ENCODE data around the gene MICAL3.

MICAL3 gene

DNA sequence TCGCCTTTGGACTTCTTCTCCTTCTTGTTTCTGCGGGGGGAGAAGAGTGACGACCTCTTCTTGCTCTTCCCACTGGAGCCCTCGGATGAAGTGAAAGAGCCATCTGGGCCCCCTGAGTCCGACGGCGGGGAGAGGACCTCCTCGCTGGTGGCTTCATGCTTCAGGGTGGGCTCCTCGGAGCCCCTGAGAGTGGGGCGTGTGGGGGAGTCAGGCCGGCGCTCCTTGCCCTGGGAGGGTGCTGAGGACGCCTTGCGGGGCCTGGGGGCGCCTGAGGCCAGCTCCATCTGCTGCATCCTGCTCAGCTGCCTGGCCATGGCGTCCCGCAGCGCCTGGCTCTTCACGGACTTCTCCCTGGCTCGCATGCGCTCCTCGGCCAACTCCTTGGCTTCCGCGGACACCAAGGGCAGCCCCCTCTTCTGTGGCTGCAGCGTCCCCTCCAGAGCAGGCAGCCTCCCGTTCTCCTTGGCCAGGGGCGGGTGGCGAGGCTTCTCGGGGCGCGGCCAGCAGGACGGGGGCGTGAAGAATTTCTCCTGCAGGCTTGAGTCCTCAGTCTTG, 206.8 kb downstream of the MICAL3 start:
- no peak for DNase-seq (ENCODE audit: low read depth, low spot score)

DNA sequence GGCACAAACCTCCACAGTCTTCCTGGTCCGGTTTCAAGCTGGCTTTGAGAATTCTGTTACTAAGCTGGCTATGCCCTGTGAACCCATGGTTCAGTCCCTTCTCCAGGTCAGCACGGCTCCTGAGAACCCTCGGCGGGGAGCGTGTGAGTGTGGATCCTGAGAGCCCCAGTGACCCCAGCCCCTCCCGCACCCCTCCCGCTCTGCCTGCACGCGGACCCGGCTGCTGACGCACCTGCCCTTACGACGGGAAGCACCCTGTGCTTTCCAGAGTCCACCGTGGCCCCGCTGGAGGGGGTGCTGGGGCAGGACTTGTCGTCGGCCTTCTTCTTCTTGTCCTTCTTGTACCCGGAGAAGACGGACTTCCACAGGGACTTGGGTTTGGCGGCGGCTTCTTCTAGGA, 207.3 kb downstream of the MICAL3 start:
- no peak for DNase-seq (ENCODE audit: low read depth, low spot score)

DNA sequence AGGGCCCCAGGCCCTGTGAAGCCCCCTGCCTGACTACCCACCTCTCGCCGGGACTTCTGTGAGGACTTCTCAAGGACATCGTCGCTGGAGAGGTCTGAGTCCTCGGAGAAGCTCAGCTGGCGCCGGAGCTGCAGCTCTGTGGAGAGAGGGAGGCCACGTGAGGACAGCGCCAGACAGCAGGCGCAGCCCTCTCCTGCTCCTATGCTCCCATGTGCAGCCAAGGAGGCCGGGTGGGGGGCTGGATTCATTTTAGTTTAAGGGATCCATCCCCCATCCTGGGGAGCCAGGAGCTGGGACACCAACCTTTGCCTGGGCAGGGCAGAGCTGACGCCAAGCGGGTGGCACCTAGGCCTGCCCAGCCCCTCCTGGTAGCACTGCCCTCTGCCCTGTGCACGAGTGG, 207.7 kb downstream of the MICAL3 start:
- no peak for DNase-seq (ENCODE audit: low read depth, low spot score)

DNA sequence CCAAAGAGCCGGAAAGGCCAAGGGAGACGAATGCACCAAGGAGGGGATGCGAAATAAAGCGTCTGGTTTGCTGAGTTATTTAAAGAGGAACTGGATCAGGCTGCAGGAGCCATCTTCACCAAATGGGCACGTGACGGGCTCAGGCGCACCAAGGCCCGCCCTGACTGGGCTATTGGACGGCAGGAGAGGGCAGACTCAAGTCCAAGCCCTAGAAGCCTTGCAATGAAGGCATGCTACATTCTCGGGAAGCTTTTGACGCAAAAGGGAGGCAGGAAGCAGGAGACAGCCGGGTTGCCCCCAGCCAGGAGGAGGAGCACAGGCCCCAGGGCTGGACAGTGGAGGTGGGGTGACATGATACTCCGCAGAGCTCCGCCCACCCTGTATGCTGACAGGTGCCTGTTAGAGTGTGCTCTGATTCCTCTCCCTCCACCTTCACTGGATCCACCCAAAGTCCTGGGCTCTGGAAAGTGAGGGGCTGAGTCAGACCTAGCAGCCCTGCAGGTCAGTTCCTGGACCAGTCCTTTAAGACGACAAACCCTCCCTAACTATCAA, 208.6 kb downstream of the MICAL3 start:
- no peak for DNase-seq (ENCODE audit: low read depth, low spot score)

DNA sequence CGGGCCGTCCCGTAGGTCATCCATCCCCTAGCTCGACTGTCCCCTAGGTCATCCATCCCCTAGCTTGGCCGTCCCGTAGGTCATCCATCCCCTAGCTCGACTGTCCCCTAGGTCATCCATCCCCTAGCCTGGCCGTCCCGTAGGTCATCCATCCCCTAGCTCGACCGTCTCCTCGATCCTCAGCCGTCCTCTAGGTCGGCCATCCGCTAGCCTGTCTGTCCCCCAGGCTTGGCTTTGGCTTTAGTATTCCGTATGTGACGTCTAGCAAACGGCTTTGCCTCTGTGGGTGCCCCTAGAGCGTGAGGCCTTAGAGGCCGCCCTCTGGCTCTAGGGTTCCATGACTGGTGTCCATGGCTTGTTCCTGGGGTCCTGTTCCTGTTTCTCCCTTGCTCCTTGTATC, 209.5 kb downstream of the MICAL3 start:
- no peak for DNase-seq (ENCODE audit: low read depth, low spot score)

DNA sequence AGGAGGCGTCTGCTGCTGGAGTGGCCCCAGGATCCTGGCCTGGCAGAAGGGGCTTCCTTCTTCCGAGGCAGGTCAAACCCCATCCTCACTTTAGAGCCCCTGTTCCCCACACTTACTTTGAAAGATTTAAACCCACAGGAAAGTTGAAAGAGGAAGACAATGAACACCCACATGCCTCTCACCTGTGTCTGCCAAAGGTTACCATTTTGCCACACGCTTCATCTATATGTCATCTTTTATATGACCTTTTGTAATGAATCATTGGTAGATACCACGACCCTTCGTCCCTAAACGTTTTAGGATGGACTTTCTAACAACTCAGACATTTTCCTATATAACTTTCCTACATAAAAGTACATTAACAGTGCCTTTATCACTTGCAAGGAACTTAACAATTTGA, 210.3 kb downstream of the MICAL3 start:
- no peak for DNase-seq (ENCODE audit: low read depth, low spot score)

DNA sequence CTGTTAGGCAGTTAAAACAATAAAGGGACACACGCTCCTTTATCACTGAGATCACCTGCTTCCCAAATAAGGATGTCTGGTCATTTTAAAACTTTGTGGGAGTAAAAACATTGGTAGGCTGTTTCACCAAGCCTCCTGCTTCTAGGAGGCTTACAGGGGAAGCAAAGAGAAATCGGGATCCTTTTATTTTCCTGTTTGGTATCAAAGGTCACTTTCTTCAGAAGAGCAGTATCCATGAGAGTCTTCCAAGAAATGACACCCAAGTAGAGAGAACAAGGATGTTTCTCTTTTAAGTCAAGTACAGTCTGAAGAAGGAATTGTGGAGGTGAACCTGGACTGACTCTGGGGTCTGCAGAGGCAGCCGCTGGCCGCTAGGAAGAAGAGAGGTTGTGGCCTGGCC, 213.2 kb downstream of the MICAL3 start:
- no peak for DNase-seq (ENCODE audit: low read depth, low spot score)

DNA sequence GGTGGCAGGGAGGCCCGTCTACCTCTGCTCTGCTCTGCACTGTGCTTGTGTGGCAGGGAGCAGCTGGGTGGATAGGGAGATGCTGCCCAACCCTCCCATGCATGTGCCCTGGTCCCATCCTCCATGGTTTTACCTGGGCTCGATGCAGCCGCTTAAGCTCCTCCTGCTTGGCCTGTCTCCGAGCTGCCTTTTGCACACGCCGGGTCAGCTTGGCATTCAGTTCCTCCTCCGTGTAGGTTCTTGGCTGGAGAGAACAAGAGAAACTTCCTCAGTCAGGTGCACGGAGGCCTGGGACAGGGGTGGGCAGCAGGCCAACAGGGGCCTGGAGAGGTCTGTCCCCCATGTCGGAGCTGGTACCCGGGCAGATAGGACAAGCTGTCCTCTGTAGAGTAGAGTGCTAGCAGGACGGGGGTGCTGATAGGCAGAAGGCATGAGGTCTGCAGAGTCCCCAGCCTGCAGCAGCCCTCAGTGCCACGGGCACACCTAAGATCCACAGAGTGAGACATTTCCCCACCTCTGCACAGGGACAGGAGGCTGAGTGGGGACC, 213.7 kb downstream of the MICAL3 start:
- no peak for DNase-seq (ENCODE audit: low read depth, low spot score)

DNA sequence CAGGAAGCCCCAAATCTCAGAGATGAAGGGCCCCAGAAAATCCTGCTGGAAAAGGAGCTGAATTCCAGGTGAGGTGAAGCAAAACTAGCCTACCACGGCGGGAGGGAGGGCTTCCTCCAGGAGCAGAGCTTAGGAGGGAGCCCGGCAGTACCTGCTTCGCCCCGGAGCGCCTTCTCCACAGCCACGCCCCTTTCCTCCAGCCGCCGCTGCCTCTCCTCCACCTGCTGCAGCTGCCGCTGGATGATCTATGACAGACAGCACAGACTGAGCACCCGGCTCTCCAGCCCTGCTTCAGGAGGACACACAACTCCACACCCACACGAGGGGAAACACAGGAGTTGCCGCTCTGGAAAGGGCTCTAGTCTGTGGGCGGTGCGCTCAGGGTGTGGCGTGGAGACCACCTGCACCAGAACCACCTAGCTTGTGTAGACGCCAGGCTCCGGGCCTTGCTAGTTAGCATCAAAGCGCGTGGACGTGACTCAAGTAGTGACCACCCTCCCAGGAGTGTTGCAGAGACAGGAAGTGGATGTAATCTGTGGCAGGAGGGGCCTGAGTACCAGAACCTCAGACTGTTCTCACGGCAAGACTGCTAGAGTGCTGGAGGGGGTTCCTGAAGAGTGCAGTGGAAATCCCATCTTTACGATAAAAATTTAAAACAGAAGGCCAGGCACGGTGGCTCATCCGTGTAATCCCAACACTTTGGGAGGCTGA, 215.5 kb downstream of the MICAL3 start:
- DNase-seq (ENCODE audit: low read depth, low spot score) = no peak

DNA sequence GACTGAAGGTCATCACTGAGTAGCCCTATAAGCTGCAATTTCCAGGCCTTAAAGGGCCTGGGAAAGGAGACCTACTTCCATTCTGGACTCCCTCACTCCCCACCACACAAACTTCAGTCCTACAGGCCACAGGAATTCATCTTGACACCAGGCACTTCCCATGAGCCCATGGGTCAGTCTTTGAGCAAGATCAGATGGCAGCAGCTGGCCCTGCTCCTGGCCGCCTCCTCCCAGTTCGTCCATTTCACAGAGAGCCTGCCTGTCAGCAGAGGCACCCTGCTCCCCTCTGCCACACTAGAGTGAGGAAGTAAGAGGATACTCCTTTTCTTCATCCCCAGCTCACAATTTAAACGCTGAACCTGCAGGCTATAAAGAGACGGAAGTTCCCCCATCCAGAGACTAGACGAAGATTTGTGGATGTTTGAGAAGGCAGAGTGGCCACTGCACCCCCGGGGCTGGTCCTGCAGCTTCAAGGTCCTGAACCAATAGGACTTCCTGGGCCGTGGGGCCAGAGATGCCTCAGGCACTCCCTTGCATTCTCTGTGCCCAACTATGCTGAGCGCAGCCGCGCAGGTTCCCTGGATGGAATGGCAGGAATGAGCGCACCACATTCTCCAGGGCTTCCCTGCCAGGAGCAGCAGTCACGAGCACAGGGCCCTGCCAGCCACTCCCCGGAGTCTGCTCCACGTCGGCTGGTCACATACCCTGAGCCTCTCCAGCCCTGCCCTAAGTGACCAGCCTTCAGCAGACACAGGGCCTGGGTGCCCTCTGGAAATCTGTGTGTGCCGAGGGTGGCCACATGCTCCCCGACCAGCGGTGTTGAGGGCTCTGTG, 216.6 kb downstream of the MICAL3 start:
- no peak for DNase-seq (ENCODE audit: low read depth, low spot score)

DNA sequence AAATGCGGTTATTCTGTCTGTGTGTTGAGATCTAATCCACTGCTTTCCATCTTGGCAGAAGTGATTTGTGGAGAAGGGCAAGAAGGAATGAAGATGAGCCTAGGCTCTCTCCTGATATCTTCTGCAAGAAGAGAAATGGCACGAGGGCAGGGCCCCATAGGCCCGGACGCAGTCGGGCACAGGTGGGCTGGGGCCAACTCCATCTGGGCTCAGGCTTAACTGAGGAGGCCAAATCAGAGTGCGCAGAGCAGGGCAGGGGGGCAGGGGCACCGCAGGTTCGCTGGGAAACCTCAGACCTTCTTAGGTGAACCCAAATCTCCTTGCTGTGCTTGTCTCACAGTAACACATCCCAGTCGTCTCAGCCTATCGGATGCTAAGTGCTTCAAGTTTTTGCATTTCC, 217.3 kb downstream of the MICAL3 start:
- DNase-seq (ENCODE audit: low read depth, low spot score) = no peak

DNA sequence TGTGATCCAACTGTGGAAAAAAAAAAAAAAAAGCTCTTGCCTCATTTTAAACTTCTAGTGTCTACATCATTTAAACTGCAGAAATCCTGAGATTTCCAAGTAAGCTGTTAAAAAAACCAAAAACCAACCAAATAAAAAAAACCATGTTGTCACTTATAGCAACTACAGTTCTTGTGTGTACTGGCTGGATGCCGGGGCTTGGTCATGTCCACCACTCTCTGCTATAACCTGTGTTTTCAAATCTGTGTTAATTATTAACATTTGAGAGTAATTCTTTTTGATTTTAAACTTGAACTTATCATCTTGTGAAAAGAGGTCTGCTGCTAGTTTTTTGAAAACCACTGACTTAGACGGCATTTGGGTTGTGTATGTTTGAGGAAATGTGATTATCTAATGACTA, 217.9 kb downstream of the MICAL3 start:
- no peak for DNase-seq (ENCODE audit: low read depth, low spot score)

DNA sequence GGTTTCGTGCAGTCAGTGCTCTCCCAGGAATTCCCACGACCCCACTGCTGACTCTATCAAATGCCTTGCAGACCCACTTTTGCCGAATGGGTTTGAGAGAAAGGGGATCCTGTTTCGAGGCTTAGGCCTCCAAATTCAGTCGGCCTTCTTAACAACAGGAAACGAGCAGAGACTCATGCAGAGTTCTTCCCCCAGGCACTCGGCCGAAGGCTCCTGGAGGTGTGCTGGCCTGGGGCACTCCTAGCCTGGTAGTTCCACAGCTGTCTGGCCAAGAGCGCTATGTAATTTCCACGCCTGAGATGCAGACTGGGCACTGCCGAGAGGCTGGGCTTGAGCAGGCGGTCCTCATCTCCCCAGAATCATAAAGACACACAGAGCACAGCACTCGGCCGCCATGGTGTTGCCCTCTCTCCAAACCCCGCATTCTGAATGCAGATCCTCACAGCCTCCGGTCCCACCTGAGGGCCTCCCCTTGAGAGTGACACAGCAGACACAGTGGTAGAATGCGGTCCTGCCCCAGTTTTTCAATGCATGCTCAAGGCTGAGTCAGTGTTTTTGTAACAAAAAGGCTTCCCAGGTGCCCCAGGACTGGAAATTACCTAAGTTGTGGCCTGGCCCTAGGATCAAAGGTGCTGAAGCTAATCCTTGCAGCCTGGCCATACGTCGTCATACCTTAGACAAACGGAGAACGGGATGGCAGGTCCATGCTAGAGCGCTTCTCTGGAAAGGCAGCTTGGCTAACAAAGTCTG, 219.9 kb downstream of the MICAL3 start:
- no peak for DNase-seq (ENCODE audit: low read depth, low spot score)

DNA sequence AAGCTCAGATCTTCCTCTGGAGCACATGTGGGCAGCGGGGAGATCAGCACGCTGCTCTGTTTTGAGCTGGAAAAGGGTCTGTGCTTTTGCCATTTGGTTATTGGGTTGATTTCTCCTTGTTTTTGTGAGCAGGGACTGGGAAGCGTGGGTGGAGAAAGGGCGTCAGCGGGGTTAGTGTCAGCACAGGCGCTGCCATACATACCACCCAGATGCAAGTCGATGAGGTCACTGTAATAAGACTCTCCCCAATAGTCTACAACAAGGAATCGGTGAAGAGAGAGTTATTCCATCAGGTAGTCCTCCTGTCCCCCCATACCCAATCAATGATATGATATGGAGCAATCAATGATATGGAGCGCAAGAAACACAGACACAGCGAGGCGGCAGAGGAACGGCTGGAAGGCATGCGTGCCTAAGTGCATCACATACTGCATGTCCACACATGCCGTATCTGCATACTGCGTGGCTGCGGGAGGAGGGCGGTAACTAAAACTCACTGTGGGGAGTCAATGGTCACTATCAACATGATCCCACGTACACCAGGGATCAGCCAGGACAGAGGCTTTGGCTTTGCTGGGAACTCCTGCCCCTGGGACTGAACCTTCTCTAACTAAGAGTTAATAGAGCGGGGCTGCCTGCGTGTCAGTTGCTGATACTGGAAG, 220.6 kb downstream of the MICAL3 start:
- DNase-seq (ENCODE audit: low read depth, low spot score) = no peak

DNA sequence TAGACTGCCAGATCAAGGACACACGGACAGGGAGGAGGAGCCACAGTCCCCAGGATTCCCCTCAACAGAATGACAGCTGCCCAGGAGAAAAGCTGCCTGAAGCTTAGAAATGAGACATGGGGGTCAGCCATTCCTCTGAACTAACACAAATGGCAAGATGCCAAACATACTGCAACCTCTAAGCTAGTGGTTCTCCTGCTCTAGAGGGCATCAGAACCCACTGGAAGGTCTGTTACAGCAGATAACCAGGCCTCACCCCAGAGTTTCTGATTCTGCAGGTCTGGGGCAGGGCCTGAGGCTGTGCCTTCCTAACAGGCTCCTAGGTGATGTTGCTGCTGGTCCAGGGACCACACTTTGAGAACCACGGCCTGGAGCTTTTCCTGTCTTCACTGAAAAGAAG, 221.5 kb downstream of the MICAL3 start:
- DNase-seq (ENCODE audit: low read depth, low spot score) = no peak

DNA sequence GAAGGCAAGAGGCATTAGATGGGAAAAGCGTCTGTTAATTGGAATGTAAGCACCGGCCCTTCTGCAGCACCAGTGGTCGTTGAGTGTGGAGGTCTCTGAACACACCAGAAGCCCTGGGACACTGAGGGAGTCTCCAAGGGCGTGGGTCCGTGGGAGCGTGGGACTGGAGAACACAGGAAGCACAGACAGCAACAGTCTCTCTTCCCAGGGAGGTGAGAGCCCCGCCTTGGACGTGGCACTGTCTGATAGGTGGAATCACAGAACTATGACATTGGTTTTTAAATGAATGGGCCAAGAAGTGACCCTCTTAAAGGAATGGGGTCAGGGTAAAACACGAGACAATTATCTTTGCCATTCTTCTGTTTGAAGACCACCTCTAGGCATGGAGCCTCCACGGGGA, 221.9 kb downstream of the MICAL3 start:
- DNase-seq (ENCODE audit: low read depth, low spot score) = no peak

DNA sequence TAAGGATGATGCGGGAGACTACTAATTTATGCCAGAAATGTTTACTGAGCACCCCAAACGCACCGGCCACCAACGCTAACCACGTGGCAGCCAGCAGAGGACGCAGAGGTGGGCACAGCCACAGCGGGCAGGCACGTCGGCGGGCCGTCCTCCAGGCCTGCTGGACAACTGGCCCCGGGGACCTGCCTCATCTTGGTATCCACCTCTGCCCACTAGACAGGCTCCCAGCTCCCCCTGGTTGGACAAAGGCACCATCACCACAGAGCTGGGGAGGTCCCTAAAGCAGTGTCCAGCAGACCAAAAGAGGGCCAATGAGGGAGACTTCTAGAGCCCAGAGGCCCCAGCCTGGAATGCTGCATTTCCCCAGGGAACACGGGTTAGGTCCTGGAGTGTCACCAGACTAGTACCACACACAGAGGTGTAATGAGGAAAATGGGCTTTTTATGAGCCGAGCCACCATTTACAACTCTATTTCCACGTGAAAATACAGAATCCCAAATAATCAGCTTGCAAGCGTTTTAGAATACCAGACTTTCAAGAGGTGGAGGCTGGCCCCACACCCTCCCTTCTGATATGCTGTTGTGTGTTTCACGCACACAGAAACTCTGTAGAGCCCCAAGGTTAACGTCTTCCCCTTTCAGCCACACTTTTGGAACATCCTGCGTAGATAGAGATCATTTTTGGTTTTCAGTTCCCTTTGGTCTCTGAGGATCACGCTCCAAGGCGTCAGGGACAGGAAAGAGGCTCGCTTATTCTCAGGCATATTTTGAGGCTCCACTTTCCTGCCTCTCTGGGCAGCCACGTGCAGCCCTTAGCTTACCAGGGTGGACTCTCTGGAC, 226.4 kb downstream of the MICAL3 start:
- DNase-seq (ENCODE audit: low read depth, low spot score) = no peak

DNA sequence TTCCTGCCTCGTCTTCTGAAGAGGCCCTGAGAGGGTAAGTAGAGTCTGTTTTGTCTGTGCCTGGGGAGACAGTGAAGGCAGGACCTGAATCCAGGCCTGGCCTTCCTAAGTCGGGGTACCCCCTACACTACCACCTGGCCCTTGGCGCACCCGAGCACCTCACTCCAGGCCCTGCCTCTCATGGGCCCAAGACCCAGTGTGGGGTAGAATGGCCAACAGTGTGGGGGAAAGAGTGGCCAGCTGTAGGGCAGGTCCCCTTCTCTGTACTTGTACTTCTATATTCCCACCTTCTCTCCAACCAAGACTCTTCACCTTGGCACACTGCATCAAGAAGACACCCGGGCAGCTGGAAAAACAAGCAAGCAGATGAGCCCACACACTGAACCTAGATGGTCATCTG, 227.7 kb downstream of the MICAL3 start:
- no peak for DNase-seq (ENCODE audit: low read depth, low spot score)

DNA sequence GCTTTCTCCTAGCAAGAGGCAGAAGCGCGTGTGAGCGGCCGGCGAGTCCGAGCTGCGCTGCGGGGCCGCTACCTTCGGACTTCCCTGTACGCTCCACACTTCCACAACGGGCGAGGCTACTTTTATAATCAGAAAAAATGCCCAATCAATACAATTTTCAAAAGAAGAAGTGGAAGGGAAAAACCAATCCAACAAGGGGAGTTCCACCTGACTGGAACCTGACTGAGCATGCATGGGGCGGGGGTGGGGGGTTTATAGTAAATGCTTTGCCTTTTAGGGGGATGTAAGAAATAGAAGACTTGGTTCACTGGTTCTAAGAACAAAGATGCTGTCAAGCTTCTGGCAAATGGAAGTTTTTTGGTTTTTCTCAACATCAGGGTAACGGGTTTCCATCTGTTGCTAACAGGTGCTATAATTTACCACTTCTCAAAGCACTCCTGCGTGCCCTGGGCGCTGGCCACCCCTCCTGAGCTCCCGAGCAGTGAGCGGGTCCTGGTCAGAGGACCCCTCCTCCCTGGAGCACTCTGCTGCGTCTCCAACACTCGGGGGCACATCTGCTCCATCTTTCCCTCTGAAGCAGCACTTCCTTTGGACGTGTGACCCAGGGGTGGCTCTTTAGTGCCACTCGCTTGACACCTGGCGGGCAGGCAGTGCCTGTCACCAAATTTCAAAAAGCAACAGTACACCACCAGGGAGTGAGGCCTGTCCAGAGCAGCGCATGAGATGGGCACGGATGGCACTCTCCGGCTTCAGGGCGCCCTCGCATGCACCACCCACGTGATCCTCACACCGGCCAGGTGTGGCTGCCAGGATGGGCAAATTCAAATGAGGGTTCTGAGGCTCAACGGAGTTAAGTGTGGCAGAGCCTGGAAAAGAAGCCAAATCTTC, 228.5 kb downstream of the MICAL3 start:
- no peak for DNase-seq (ENCODE audit: low read depth, low spot score)
